ENCODE measurements around the gene FAM120AOS.

Gene FAM120AOS

GRCh38 chr9:93436655-93437407 lies 16.6 kb downstream of the FAM120AOS start:
- Histone ChIP-seq H3K27me3 (ENCODE audit: insufficient read depth, low read length) (no peaks in the 10 kb centered on the region), H3K4me1 (ENCODE audit: insufficient read depth, low read length) (no peaks in the 10 kb centered on the region), H3K9me3 (ENCODE audit: insufficient read depth, low read depth, low read length) (no peaks in the 10 kb centered on the region), H3K4me3 (ENCODE audit: low read length) (no peak overlapping the region), H3K9ac (ENCODE audit: low read depth, low read length) (no peak overlapping the region), H3K27ac (ENCODE audit: low read length) (no peak overlapping the region), H3K36me3 (ENCODE audit: insufficient read depth, low read depth, low read length) (no peaks in the 10 kb centered on the region)

- Histone ChIP-seq H3K4me1 (ENCODE audit: insufficient read depth, low read length) (no peaks in the 10 kb centered on the region), H3K27me3 (ENCODE audit: insufficient read depth, low read length) (no peaks in the 10 kb centered on the region), H3K9me3 (ENCODE audit: insufficient read depth, low read depth, low read length) (no peaks in the 10 kb centered on the region), H3K4me3 (ENCODE audit: low read length) (no peak overlapping the region), H3K27ac (ENCODE audit: low read length) (no peak overlapping the region), H3K9ac (ENCODE audit: low read depth, low read length) (no peak overlapping the region), H3K36me3 (ENCODE audit: insufficient read depth, low read depth, low read length) (no peaks in the 10 kb centered on the region)
These were observed 17.2 kb downstream of the FAM120AOS start for GRCh38 chr9:93436218-93436617.

- no peak overlapping the region for H3K9ac ChIP-seq (ENCODE audit: low read depth, low read length)
- no peaks in the 10 kb centered on the region for H3K27me3 ChIP-seq (ENCODE audit: insufficient read depth, low read length)
- H3K4me1 ChIP-seq (ENCODE audit: insufficient read depth, low read length), result no peaks in the 10 kb centered on the region
- no peak overlapping the region for H3K4me3 ChIP-seq (ENCODE audit: low read length)
- H3K9me3 ChIP-seq (ENCODE audit: insufficient read depth, low read depth, low read length), result no peaks in the 10 kb centered on the region
- no peaks in the 10 kb centered on the region for H3K36me3 ChIP-seq (ENCODE audit: insufficient read depth, low read depth, low read length)
- H3K27ac ChIP-seq (ENCODE audit: low read length), result no peak overlapping the region
These were observed 18.0 kb downstream of the FAM120AOS start for GRCh38 chr9:93435386-93435785.

GRCh38 chr9:93434056-93434455 lies 19.3 kb downstream of the FAM120AOS start:
- Histone ChIP-seq H3K4me3 (ENCODE audit: low read length) (no peak overlapping the region), H3K4me1 (ENCODE audit: insufficient read depth, low read length) (no peaks in the 10 kb centered on the region), H3K9me3 (ENCODE audit: insufficient read depth, low read depth, low read length) (no peaks in the 10 kb centered on the region), H3K27me3 (ENCODE audit: insufficient read depth, low read length) (no peaks in the 10 kb centered on the region), H3K36me3 (ENCODE audit: insufficient read depth, low read depth, low read length) (no peaks in the 10 kb centered on the region), H3K27ac (ENCODE audit: low read length) (no peak overlapping the region), H3K9ac (ENCODE audit: low read depth, low read length) (no peak overlapping the region)

- Histone ChIP-seq H3K27me3 (ENCODE audit: insufficient read depth, low read length) (no peaks in the 10 kb centered on the region), H3K36me3 (ENCODE audit: insufficient read depth, low read depth, low read length) (no peaks in the 10 kb centered on the region), H3K4me3 (ENCODE audit: low read length) (no peak overlapping the region), H3K4me1 (ENCODE audit: insufficient read depth, low read length) (no peaks in the 10 kb centered on the region), H3K9me3 (ENCODE audit: insufficient read depth, low read depth, low read length) (no peaks in the 10 kb centered on the region), H3K9ac (ENCODE audit: low read depth, low read length) (no peak overlapping the region), H3K27ac (ENCODE audit: low read length) (no peak overlapping the region)
These were observed 20.4 kb downstream of the FAM120AOS start for GRCh38 chr9:93432964-93433363.

- Histone ChIP-seq H3K36me3 (ENCODE audit: insufficient read depth, low read depth, low read length) (no peaks in the 10 kb centered on the region), H3K4me3 (ENCODE audit: low read length) (no peak overlapping the region), H3K4me1 (ENCODE audit: insufficient read depth, low read length) (no peaks in the 10 kb centered on the region), H3K27me3 (ENCODE audit: insufficient read depth, low read length) (no peaks in the 10 kb centered on the region), H3K27ac (ENCODE audit: low read length) (no peak overlapping the region), H3K9me3 (ENCODE audit: insufficient read depth, low read depth, low read length) (no peaks in the 10 kb centered on the region), H3K9ac (ENCODE audit: low read depth, low read length) (no peak overlapping the region)
These were observed 21.8 kb downstream of the FAM120AOS start for GRCh38 chr9:93431539-93432105.

- Histone ChIP-seq H3K27me3 (ENCODE audit: insufficient read depth, low read length) (no peaks in the 10 kb centered on the region), H3K9me3 (ENCODE audit: insufficient read depth, low read depth, low read length) (no peaks in the 10 kb centered on the region; the same call in none of the 2 replicates), H3K27ac (ENCODE audit: low read length) (no peak overlapping the region), H3K4me3 (ENCODE audit: low read length) (no peak overlapping the region), H3K36me3 (ENCODE audit: insufficient read depth, low read depth, low read length) (no peaks in the 10 kb centered on the region), H3K4me1 (ENCODE audit: insufficient read depth, low read length) (no peaks in the 10 kb centered on the region), H3K9ac (ENCODE audit: low read depth, low read length) (no peak overlapping the region)
These were observed 25.6 kb downstream of the FAM120AOS start for GRCh38 chr9:93427655-93428379.

GRCh38 chr9:93422977-93423616 lies 30.3 kb downstream of the FAM120AOS start:
- Histone ChIP-seq H3K4me3 (ENCODE audit: low read length) (no peak overlapping the region), H3K27me3 (ENCODE audit: insufficient read depth, low read length) (no peaks in the 10 kb centered on the region), H3K4me1 (ENCODE audit: insufficient read depth, low read length) (no peaks in the 10 kb centered on the region), H3K9ac (ENCODE audit: low read depth, low read length) (no peak overlapping the region), H3K9me3 (ENCODE audit: insufficient read depth, low read depth, low read length) (no peaks in the 10 kb centered on the region; the same call in none of the 2 replicates), H3K27ac (ENCODE audit: low read length) (no peak overlapping the region), H3K36me3 (ENCODE audit: insufficient read depth, low read depth, low read length) (no peaks in the 10 kb centered on the region)

- no peaks in the 10 kb centered on the region for H3K36me3 ChIP-seq (ENCODE audit: insufficient read depth, low read depth, low read length)
- H3K9me3 ChIP-seq (ENCODE audit: insufficient read depth, low read depth, low read length), result no peaks in the 10 kb centered on the region
- H3K27ac ChIP-seq (ENCODE audit: low read length), result no peak overlapping the region
- H3K27me3 ChIP-seq (ENCODE audit: insufficient read depth, low read length), result no peaks in the 10 kb centered on the region
- no peaks in the 10 kb centered on the region for H3K4me1 ChIP-seq (ENCODE audit: insufficient read depth, low read length)
- no peak overlapping the region for H3K4me3 ChIP-seq (ENCODE audit: low read length)
- H3K9ac ChIP-seq (ENCODE audit: low read depth, low read length), result no peak overlapping the region
These were observed 34.4 kb downstream of the FAM120AOS start for GRCh38 chr9:93419023-93419422.

- Histone ChIP-seq H3K27ac (ENCODE audit: low read length) (no peak overlapping the region), H3K36me3 (ENCODE audit: insufficient read depth, low read depth, low read length) (no peaks in the 10 kb centered on the region), H3K4me3 (ENCODE audit: low read length) (no peak overlapping the region), H3K27me3 (ENCODE audit: insufficient read depth, low read length) (no peaks in the 10 kb centered on the region), H3K4me1 (ENCODE audit: insufficient read depth, low read length) (no peaks in the 10 kb centered on the region), H3K9ac (ENCODE audit: low read depth, low read length) (no peak overlapping the region), H3K9me3 (ENCODE audit: insufficient read depth, low read depth, low read length) (no peaks in the 10 kb centered on the region)
These were observed 35.8 kb downstream of the FAM120AOS start for GRCh38 chr9:93417538-93417937.

- Histone ChIP-seq H3K4me1 (ENCODE audit: insufficient read depth, low read length) (no peaks in the 10 kb centered on the region), H3K9me3 (ENCODE audit: insufficient read depth, low read depth, low read length) (no peaks in the 10 kb centered on the region), H3K27me3 (ENCODE audit: insufficient read depth, low read length) (no peaks in the 10 kb centered on the region)
These were observed 36.7 kb downstream of the FAM120AOS start for GRCh38 chr9:93416530-93417235.

More at GRCh38 chr9:93416530-93417235, 36.7 kb downstream of the FAM120AOS start:
- Histone ChIP-seq H3K36me3 (ENCODE audit: insufficient read depth, low read depth, low read length) (no peaks in the 10 kb centered on the region), H3K27ac (ENCODE audit: low read length) (no peak overlapping the region), H3K4me3 (ENCODE audit: low read length) (no peak overlapping the region), H3K9ac (ENCODE audit: low read depth, low read length) (no peak overlapping the region)

Data from iPS-20b (cell line).